Fibroblast of skin of scalp (primary cell): ENCODE results near the gene SCAANT1.

Experiments
- DNase-seq: peaks from one replicate; pipeline ENCODE4 v3.0.0-alpha.2; 2013

The SCAANT1 gene

DNA sequence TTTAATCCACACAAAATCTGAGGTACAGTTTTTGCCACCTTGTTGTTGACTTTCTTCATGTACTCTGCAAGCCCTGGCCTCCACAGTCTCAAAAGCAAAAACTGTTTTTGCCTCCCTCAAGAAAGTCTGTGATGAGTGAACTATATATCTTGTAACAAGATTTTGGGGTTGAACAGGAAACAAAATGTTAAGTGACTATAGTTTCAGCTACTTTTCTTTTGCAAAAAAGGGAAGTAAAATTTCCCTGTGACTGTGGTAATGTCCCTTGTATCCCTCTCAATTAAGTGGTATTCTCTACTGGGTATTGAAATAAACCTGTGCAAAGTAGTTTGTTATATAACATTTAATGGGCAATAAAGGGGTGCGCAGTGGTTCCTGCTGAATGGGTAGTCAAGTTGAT, 21.3 kb upstream of the SCAANT1 start:
- no peak for DNase-seq

DNA sequence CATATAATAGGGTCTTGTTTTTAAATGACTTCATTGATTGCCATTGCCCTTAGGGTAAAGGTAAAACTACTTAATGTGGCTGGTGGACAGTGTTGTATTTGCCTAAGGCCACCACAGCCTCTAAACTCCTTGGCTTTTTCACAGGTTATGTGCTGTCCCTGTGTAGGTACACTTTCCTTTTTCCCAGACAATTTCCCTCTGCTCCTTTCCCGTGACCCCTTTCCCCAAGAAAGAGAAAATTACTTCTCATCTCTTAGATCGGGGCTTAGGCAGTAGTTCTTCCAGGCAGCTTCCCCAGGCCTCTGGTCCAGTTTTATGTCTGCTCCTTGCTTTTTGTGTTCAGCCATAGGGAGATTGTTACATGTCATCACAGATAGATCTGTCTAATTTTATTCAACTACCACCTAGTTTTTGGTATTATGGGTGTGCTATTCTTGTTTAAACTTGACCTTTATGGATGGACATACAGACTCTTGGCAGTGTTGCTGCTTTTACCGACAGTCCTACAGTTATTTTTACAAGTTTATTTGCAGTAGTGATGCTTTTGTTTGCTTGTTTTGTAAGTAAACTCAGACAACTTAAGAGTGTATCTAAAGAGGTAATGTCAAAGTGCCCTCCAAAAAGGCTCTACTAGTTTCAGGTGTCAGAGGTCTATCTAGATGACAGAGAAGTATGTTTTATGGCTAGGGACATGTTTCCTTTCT, 20.5 kb upstream of the SCAANT1 start:
- DNase-seq: no peak

DNA sequence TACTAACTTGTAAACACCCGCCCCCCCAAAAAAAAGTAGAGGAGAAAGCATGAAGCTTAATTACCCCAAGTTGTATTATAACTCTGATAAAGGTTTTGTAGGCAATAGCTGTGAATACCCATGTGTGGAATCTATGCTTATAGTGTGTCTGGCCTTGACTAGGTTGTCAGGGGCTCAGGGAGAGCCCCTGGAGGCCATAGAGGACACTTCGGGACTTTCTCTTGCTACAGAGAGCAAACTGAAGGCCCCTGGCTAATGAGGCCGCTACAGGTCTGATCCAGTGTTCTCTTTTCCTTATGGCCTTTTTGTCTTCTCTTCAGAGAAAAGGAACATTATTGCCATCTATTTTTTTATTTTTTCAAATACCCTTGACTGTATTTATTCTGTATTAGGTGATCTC, 19.1 kb upstream of the SCAANT1 start:
- DNase-seq: no peak

DNA sequence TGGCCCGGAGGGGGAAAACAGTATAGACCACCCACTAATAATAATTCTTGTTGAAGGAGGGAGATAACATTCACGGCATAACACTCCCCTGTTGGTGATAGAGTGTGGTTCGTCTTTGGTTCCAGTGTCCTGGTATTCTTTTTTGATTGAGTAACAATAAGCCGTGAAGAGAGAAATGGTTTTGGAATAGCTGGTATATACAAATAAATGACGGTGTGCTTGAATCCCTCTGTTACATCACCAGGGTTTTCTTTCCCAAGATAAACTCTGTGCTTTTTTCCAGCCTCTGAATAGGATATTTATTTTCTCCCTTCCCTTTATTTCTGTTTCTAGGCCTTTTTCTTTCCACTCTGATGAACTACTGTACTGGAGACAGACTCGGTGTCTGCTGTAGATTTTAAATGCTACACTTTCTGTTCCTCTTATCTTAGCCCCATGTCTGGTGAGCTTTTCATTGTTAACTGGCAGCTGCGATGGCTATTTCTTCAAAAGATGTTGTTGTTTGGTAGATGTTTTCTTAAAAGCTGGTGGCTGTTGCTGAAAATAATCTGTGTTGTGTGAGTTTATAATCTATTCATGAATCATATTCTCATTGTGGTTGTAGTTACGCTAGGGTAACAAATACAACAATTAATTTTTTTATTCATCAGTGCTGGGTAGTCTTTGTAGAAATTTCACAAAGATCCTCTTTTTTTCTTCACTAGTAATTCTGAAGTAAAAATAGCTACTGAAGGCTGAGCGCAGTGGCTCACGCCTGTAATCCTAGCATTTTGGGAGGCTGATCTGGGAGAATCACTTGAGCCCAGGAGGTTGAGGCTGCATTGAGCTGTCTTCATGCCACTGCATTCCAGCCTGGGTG, 15.5 kb upstream of the SCAANT1 start:
- no peak for DNase-seq

DNA sequence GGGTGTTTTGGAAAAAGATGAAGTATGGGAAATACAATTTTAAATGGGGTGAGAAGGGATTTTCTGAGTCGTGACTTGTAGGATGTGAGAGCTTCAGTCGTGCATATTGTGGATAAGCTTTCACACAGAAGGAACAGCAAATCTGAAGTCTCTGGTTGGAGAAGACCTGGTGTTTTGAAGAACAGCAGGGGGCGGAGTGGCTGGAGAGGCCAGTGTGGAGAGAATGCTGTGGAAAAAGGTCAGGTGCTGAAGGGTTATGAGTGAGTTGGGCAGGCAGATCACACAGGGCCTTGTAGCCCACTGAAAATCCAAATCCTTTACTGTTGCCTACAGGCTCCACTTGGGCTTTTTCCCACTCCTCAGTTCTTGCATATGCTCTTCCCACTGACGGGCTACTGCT, 14.1 kb upstream of the SCAANT1 start:
- DNase-seq: no peak

DNA sequence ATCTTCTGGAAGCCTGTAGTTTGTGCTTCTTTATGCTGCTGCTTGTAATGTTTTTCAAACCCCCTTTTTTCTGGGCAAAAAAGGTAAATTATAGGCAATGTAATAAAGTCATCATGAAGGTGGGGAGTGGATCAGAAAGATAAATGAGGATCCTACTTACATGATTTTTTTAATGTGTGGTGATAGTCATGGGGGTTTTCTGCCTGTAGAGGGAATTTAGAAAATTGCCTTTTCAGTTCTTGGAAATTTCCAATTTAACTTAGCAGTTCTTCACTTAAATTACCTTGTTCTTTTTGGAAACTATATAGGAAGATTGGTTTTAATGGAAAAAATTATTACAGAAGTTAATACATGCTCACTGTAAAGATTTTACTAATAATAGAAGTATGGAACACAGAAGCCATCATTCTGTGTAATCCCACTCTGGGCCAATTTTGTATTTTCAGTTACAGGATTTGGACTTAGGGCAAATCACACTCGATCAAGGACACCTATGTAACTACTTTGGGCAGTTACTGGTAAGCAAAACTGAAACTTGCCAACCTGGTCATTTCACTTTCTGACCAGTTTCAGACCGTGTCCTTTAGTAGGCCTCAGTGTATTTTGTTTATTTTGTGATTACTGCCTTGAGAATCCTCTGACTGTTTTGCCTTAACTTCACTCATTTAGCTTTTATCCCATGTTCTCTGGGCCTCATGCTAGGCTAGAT, 10.5 kb upstream of the SCAANT1 start:
- no peak for DNase-seq

DNA sequence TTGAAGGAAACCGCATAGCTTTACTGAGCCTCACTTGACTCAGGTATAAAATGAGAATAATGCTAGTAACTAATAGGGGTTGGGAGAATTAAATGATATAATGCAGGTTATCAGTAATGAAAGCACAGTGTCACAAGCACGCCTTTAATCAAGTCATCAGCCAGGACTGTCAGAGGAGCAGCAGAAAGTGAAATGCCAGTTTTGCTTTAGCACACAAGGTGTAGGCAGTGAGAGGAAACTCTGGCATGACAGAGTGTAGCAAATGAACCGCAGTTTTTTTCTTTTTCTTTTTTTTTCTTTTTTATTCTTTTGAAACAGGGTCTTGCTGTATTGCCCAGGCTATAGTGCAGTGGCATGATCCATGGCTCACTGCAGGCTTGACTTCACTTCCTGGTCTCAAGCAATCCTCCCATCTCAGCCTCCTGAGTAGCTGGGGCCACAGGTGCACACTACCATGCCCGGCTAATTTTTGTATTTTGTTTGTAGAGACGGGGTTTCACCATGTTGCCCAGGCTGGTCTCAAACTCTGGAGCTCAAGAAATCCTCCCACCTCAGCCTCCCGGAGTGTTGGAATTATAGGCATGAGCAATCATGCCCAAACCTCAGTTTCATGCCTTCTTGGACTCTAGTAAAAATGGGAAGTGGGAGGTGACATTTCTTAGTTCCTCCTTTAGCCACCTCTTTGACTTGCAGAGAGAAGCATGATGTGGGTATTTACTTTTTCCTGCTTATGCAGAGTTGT, 9.7 kb upstream of the SCAANT1 start:
- DNase-seq: no peak

DNA sequence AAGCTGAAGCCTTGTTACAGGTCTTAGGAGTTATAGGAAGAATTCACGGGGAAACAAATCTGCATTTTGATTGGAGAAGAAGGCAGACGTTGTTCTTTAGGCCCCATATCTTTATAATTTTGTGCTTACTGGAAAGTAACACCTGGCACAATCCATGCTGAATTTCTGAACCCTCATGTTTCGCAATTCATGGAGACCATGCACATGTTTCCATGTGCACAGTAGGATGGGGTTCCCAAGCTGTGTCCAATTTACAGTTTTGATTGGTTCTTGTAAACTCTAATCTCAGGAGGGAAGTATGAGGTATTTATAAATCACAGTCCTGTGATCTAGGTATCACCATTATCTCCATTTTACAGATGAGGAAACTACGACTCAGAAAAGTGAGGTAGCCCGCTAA, 7.8 kb upstream of the SCAANT1 start:
- DNase-seq: no peak

DNA sequence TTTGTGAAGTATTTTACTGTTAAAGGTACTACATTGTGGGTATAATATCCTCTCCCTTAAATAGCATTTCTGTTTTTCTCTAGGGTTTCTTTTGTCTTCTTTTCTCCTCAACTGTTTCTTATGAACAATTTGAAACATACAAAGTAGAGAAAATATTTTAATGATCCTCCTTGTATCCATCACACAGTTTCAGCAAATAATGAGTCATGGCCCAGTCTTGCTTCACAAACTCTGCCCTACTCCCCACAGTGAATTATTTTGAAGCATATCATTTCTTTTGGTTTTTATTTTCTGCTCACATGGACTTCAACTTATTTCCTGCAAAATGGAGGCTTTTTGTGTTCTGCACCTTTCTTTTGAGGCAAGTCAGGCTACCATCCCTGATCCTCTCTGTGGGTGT, 6.1 kb upstream of the SCAANT1 start:
- peak; percentile 46 for DNase-seq

DNA sequence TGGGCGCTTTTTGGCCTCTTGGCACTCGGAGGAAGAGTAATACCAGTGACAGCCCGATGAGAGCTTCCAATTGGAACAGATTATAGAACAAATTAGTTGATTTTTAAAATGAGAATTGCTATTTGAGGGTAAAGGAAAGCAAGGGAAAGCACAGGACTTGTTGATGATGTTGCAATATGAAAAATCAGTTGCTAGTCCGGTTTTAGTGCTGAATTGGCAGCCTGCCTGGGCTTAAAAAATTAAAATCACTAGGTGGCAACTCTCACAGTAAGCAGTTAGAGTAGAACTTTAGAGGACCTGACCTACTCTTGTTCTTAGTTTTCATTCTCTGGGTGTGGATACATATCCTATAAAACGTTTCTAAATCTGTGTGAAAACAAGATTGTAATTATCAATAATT, 2.1 kb upstream of the SCAANT1 start:
- DNase-seq: peak; percentile 65

DNA sequence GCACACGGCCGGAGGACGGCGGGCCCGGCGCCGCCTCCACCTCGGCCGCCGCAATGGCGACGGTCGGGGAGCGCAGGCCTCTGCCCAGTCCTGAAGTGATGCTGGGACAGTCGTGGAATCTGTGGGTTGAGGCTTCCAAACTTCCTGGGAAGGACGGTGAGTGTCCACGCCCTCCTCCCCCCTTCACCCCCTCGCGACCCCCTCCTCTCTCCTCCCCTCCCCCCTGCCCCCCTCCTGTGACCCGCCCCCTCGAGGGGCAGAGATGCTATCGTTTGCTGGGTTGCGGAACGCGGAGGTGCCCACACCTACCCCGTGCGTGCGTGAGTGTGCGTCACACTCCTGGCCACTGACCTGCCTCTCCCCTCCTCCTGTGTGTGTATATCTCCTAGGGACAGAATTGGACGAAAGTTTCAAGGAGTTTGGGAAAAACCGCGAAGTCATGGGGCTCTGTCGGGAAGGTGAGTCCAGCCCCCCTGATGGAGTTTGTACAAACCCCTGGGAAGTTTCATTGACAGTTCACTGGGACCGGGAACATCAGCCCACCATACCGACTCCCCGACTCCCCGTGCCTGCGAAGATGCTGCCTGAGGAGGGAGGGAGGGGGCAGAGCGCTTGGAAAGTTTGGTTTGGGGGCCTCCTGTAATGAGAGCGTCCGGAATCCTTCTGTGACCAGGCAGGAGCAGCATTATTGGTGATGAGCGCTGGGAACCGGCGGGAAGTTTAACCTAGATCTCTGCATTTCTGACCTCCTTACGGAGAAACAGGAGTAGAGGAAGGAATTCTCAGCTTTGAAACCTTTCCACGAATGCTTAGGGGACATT, 795 bp upstream of the SCAANT1 start:
- no peak for DNase-seq

DNA sequence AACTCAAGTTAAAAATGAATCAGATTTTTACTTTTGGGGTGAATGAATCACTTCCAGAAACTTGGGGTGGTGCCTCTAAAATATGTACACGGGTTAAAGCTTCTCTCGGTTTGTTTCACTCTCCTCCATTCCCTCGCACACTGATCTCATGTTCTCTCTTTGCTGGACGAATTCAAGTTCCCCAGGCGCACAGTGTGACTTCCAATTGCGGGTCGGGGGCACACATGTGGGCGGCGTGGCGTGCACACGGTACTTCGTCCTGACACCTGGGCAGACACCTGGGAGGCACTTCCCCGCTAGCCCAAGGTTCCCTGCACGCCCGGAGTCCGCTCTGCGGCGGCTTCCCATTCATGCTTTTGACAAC, 692 bp downstream of the SCAANT1 start:
- DNase-seq: no peak

DNA sequence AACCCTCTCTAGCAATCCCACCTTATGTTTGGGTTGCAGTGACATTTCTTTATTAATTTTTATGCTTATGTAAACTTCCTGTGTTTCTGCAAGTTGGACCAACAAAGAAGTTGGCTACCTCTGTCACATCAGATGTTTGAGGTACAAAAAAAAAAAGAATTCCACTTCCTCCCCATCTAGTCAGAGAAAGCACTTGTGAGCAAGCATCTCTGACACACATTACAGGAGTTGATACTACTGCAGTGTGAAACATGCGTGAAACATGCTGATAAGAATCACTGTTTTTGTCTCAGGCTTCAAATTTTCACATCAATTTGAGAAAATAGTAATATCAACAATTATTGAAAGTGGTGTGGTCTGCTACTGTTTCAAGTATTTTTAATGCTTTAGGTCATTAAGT, 1.3 kb downstream of the SCAANT1 start:
- DNase-seq: no peak

DNA sequence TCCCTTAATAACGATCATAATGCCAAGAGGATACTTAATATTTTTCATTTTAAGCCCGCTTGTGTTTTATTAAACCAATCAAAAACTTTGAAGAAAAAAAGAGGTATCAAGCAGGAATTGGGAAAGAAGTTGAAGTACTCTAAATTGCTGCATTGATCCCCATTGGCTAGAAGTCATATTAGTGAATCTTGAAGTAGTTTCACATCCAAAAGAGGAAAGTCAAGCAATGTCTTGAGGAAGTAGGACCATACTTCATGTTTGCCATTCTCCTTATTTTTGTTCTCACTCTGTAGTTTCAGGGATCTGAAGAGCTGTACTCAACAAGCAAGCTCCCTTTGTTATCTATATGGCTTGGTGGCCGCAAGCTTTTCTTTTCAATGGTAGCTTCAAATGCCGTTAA, 2.2 kb downstream of the SCAANT1 start:
- DNase-seq: no peak

DNA sequence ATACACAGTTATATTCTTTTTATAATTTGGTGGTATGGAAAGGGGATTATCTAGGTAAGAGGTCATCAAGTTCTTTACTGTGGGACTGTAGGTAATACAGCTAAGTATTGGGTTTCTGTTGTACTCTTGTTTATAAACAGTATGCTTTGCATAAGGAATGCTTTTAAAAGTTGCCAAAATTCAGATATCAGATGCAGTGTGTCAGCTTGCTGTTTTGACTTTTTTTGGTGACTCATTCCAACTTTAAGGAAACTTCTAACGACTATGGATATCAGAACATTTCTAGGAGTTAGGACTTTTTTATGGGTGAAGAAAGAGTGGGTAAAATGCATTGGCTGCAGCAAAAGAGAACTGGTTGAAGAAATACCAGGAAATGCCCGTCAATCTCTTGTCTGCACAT, 2.8 kb downstream of the SCAANT1 start:
- DNase-seq: no peak

DNA sequence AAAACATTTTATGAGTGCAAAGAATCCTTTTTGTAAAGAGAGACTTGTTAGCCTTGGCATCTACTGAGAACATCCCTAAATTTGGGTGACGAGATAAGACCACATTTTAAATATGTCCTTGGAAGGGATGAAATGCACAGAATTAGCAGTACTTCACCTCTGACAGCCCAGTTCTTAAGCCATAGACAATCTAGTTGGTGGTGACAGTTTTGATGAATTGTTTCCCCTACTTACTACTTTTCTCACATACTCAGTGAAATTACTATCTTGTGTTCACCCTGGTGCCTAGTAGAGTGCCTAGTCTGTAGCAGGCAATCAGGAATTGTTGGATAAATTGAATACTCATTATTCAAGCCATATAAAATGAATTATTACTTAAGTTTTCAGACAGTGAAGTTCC, 3.4 kb downstream of the SCAANT1 start:
- DNase-seq: no peak

DNA sequence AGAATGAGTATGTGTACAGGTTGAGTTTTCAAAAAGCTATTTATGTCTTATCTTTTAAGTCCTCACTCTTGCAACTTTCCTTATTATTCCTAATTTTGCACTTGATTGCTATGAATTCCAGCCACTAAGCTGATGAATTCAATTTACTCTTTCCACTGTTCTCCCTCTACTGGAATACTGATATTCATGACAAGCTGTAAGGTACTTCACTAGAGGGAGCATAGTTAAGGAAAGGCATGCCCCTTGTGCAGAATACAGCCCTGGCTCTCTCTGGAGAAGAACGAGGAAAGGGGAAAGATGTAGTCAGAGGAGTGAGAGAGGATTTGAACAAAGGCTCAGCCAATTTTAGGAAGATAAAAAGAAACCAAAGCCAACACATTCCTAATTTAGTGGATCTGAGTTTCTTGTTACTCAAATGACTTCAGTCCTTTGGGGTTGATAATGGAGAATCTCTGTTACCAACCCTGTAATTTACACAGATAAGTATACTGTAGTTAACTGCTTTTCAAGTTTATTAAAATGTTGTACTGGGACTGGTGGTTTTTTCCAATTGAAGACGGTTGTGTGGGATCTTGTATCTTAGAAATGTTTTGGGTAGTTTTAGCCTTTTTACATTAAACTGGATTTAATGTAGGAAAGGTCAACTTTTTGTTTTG, 4.0 kb downstream of the SCAANT1 start:
- peak; percentile 44 for DNase-seq

DNA sequence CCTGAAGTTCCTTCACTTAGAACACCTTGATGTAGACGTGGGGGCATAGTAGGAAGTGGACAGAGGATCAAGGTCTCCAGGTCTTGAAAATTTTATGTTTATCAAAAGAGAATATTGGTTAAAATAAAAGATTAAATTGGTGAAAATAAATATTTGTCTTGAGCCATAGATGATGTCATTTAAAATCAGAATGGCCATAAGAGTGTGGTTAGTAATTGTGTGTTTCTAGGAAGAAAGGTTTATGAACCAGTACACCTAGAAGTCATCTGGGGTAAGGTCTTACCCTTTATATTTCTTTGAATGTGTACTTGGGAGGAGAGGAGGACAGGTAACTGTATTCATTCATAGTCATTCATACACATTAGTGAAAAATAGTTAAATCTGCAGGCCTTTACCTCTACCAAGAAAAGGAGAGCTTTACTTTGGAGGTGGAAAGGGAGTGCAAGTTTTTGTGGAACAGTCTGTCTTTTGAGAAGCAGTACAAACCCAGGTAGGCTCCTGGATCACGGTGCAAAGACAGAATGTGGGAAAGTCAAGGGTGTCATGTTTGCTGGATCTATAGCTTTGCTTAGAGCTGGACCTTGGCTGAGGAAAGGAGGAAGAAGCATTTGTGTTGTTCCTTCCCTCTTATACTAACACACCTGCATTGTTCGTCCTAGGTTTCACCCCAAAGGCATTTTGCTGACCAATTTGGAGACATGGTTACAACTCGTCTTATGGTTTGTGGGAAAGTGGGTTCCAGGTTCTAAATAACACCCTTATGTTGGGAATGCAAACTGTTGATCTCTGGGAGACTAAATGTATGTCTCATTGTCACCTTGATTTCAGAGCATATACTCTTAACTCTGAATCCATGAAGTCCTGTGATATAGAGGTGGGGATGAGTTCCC, 6.2 kb downstream of the SCAANT1 start:
- no peak for DNase-seq

DNA sequence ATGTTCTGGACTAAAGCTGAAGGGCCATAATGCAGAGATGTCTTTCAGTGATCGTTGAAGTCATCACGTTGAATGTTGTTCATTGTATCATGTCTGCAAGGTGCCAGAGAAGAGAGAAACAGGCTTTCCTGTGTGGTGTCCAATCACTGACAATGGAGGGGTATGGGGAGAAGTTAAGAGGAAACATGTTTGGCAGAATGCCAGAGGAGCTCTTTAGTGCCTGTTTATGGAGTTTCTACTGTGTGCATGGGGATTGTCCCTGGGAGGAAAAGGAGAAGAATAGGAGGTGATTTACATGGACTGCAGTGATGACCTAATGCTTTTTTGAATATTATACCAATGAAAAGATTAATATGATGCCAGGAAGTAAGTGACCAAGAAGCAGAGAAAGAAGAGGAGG, 11.7 kb downstream of the SCAANT1 start:
- no peak for DNase-seq

DNA sequence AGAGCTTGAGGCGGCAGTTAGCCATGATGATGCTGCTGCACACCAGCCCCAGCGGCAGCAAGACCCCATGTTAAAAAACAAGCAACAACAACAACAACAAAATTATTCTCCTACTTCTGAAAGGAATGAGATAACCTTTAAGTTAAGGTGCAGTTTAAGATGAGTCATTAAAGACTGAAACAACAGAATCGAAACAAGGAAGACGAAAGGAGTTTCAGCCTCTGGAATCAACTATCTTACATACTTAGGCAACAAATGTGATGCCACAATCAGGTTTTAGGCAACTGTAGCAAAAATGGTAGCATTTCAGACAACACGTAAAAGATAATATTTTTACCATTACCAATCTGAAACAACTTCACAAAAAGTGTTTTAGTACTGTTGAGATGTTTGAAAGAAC, 12.2 kb downstream of the SCAANT1 start:
- no peak for DNase-seq
